Heart right ventricle (tissue), 16 donors: ENCODE measurements around the gene PPP1R9B. TPM values are rescaled to one million over a fixed set of nuclear protein-coding genes. Genes with fewer than 3 reads are reported as not detected.

Experiments used
- ATAC-seq, 8 donors: fragments of 200-7000 bp; cut with Tn5 transposase; one replicate each; pipeline ENCODE4 v1.9.1; 2020; ENCODE audit warnings: mild to moderate bottlenecking in 8 of 8, moderate library complexity in 8 of 8, moderate number of reproducible peaks in 1 of 8
- DNase-seq, 2 donors: peaks; one replicate each; pipeline ENCODE4 v3.0.0-alpha.2; 2020
- H3K27ac ChIP-seq, 10 donors: fragments of 200-600 bp; sonication (generic) in 2 of 10; one replicate each; pipeline versions ENCODE4 v1.5.0 to v1.8.0; 2020 to 2022; ENCODE audit warnings: mild to moderate bottlenecking in 3 of 10
- H3K27me3 ChIP-seq, 7 donors: fragments of 200-600 bp; one replicate each; pipeline ENCODE4 v1.8.0; 2021 to 2022; ENCODE audit warnings: mild to moderate bottlenecking in 2 of 7
- H3K36me3 ChIP-seq, 9 donors: fragments of 200-600 bp; sonication (generic) in 1 of 9; one replicate each; pipeline versions ENCODE4 v1.5.0 to v1.8.0; 2020 to 2022; ENCODE audit warnings: mild to moderate bottlenecking in 2 of 9
- H3K4me1 ChIP-seq, 9 donors: fragments of 200-600 bp; sonication (generic) in 1 of 9; one replicate each; pipeline versions ENCODE4 v1.5.0 to v1.8.0; 2020 to 2022; ENCODE audit warnings: mild to moderate bottlenecking in 4 of 9
- H3K4me3 ChIP-seq, 10 donors: fragments of 200-600 bp; sonication (generic) in 2 of 10; one replicate each; pipeline versions ENCODE4 v1.5.0 to v1.8.0; 2020 to 2022; ENCODE audit warnings: mild to moderate bottlenecking in 7 of 10, moderate library complexity in 2 of 10
- H3K9me3 ChIP-seq, 11 donors: fragments of 200-600 bp in 10 of 11; sonication (generic) in 2 of 11; one replicate each; pipeline versions ENCODE4 v1.5.0 to v1.8.0; 2013 to 2022; ENCODE audit warnings: mild to moderate bottlenecking in 2 of 11, control low read depth in 1 of 11, moderate library complexity in 1 of 11
- WGBS, 2 donors: extraction: QIAGEN DNeasy Blood & Tissue Kit; methylation state at CpG; one replicate each; pipeline ENCODE4 v1.1.7; 2013; ENCODE audit warnings: inconsistent platforms in 1 of 2; 5-methylcytosine and 5-hydroxymethylcytosine counted together
- intact Hi-C, 10 donors: fragments of 100-400 bp; cut with DNase I; formaldehyde crosslinking; loops; one replicate each; pipeline versions ENCODE4 v1.11.1 to v1.14.2; 2022
- polyA plus RNA-seq, 2 donors: library from polyadenylated mRNA; stranded (reverse); fragments of 200-250 nt; gene quantifications; one replicate each; pipeline ENCODE4 v1.2.3, GENCODE V29; 2013
- total RNA-seq, 10 donors: library from RNA; stranded (reverse); fragmentation: NEBNext Ultra II Directional in 3 of 10; extraction: Animal tissue kit (Norgen Biotek cat#: 25700) in 3 of 10; gene quantifications; one replicate each; pipeline versions ENCODE4 v1.2.1 to v1.2.4, GENCODE V29; 2021 to 2023
- TF ChIP-seq, protein P1 (sequence below), 9 donors: fragments of 200-600 bp; sonication (generic) in 2 of 9; IDR thresholded peaks; one replicate each; pipeline versions ENCODE4 v1.5.0 to v1.8.0; 2021 to 2022; ENCODE audit warnings: antibody characterized with exemption in 9 of 9, mild to moderate bottlenecking in 5 of 9, moderate library complexity in 1 of 9
- donor health status: Arrhythmogenic right ventricular cardiomyopathy.
- donor health status: ischemic (EF 13 %, LVEDD 7.1; RV severe dilation, severe dysfunction).
- donor health status: healthy with polysubstance abuse.
- donor health status: DM: no; HTN: yes; CAD: no.
- donor health status: DM: no; HTN: no; CAD: no.
- donor health status: ischemic (EF 25% LVEDD 6.9; RV normal size, moderate dysfunction).
- donor health status: ischemic (EF 25% LVEDD 5.7; RV mildly dilated, moderate dysfunction).
- donor health status: healthy.
- donor health status: DM: yes; HTN: yes; CAD: no.
- donor health status: Ischemic cardiomyopathy.
- donor health status: ischemic (EF 35%, LVEDD 5.7; RV mildly dilated, moderate dysfunction).
- donor health status: nonischemic (EF 11% LVEDD 7.7; RV severe dilation, severe dysfunction).
- donor health status: DM: yes; HTN: yes; CAD: no.
- donor health status: PGD.
- donor health status: ischemic (EF 29% LVEDD 5.4; RV normal size, mild dysfunction).
- donor health status: nonischemic (EF 23%, LVEDD 6.1; RV moderate dilation, normal function).

The PPP1R9B gene
- total and polyA plus RNA-seq, 12 donors, result 17.3 to 45.4 (median 26.9) TPM

- ATAC-seq (peak in 1 of 8 donors; percentile 0), DNase-seq (no peak)
- H3K36me3 ChIP-seq, result peaks cover 0 to 16% (median 0%) of the 10 kb centered on the region in 9 donors
- intact Hi-C loops, result loop anchor here in 3 of 10 donors (5.0 to 10.0 kb wide), 3 partner anchors 52 to 128 kb away; no protein-coding TSS in a partner anchor
- peak overlapping the region; percentile 72 to 99 (median 94) for H3K27ac ChIP-seq
- H3K9me3 ChIP-seq, result no peaks in the 10 kb centered on the region
- TF ChIP-seq, protein P1, sequence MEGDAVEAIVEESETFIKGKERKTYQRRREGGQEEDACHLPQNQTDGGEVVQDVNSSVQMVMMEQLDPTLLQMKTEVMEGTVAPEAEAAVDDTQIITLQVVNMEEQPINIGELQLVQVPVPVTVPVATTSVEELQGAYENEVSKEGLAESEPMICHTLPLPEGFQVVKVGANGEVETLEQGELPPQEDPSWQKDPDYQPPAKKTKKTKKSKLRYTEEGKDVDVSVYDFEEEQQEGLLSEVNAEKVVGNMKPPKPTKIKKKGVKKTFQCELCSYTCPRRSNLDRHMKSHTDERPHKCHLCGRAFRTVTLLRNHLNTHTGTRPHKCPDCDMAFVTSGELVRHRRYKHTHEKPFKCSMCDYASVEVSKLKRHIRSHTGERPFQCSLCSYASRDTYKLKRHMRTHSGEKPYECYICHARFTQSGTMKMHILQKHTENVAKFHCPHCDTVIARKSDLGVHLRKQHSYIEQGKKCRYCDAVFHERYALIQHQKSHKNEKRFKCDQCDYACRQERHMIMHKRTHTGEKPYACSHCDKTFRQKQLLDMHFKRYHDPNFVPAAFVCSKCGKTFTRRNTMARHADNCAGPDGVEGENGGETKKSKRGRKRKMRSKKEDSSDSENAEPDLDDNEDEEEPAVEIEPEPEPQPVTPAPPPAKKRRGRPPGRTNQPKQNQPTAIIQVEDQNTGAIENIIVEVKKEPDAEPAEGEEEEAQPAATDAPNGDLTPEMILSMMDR (IDR thresholded peaks at IDR 0.05), result no peak
- no peaks in the 10 kb centered on the region for H3K27me3 ChIP-seq
- 47 to 56% methylated on average over 7 of the region's 7 CpGs for WGBS, 2 donors
- peaks cover 5 to 76% (median 32%) of the 10 kb centered on the region in 9 donors for H3K4me1 ChIP-seq
- peak overlapping the region in 9 of 10 donors; percentile 36 to 59 (median 54) for H3K4me3 ChIP-seq
These were observed 16.2 kb upstream of the PPP1R9B start for GRCh38 chr17:50166518-50167181.

- Histone ChIP-seq H3K27ac (peak within 1 kb of the TSS; percentile 72 to 99 (median 94)), H3K4me3 (peak within 1 kb of the TSS; percentile 35 to 59 (median 48)), H3K9me3 (no peaks in the 10 kb centered on the region), H3K36me3 (peaks cover 0 to 16% (median 0%) of the 10 kb centered on the region in 9 donors), H3K27me3 (no peaks in the 10 kb centered on the region), H3K4me1 (peaks cover 5 to 72% (median 27%) of the 10 kb centered on the region in 9 donors)
- 41 to 46% methylated on average over 15 of the region's 15 CpGs for WGBS, 2 donors
- peak; percentile 61 to 62 for DNase-seq
- intact Hi-C loops, result loop anchor here in 3 of 10 donors (5.0 to 10.0 kb wide), 3 partner anchors 51 to 129 kb away; no protein-coding TSS in a partner anchor
- TF ChIP-seq, protein P1 (IDR thresholded peaks at IDR 0.05), result peak in 2 of 9 donors; percentile 10 to 17
- peak; percentile 44 to 77 (median 66) for ATAC-seq
These were observed 15.5 kb upstream of the PPP1R9B start, which contains the start of gene SGCA for GRCh38 chr17:50165867-50166517. Gene SGCA (plus strand): TSS chr17:50166005. CDS start chr17:50166041, 36 bp downstream.

DNA sequence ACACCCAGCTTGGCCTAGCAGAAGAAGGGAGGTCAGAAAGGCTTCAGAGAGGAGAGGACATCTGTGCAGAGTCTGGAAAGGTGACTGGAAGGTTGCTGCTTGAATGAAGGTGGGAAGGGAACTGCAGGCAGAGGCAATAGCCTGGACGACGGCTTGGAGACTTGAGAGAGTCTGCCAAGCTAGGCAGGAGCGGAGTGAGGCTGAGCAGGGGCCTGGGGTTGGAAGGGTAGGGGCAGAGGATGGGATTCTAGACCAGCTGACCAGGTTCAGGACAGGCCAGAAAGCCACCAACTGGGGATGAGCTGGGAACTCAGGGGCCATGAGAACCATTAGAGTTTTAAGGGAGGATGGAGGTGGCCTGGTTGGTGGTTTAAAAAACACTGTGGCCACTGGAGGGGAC, 15.0 kb upstream of the PPP1R9B start:
- DNase-seq (no peak), ATAC-seq (peak in 3 of 8 donors; percentile 0)
- no peaks in the 10 kb centered on the region for H3K27me3 ChIP-seq
- peak overlapping the region in 9 of 10 donors; percentile 36 to 59 (median 54) for H3K4me3 ChIP-seq
- TF ChIP-seq, protein P1 (IDR thresholded peaks at IDR 0.05), result no peak
- peaks cover 0 to 16% (median 0%) of the 10 kb centered on the region in 9 donors for H3K36me3 ChIP-seq
- H3K27ac ChIP-seq, result peak overlapping the region; percentile 72 to 99 (median 94)
- H3K4me1 ChIP-seq, result peaks cover 5 to 72% (median 25%) of the 10 kb centered on the region in 9 donors
- 54 to 61% methylated on average over 3 of the region's 3 CpGs for WGBS, 2 donors
- intact Hi-C loops, result loop anchor here in 3 of 10 donors (5.0 to 10.0 kb wide), 3 partner anchors 51 to 129 kb away; no protein-coding TSS in a partner anchor
- no peaks in the 10 kb centered on the region for H3K9me3 ChIP-seq

DNA sequence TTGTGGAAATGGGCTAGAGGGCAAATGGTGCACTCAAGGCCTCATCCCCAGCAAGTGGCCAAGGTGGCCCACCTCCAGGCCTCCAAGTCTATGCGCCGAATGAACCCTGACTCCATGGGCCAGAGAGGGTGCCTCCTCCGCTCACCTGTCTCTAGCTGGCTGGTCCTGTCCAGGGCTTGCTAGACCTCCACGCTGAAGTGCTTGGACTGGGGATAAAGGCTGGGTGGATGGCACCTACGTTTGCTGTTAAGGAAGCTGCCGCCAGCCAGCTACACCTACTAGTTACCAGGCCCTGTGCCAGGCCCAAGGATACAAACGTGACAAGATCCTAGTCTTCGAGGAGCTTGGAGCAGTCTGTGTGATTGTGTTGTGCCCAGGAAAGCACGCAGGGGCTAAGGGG, 14.6 kb upstream of the PPP1R9B start:
- intact Hi-C loops, result loop anchor here in 3 of 10 donors (5.0 to 10.0 kb wide), 3 partner anchors 50 to 130 kb away; no protein-coding TSS in a partner anchor
- DNase-seq, result no peak
- peak overlapping the region in 6 of 10 donors; percentile 40 to 59 (median 56) for H3K4me3 ChIP-seq

More for the DNA sequence above, 14.6 kb upstream of the PPP1R9B start:
- 60 to 77% methylated on average over 9 of the region's 9 CpGs for WGBS, 2 donors
- H3K9me3 ChIP-seq, result no peaks in the 10 kb centered on the region
- H3K27me3 ChIP-seq, result no peaks in the 10 kb centered on the region
- TF ChIP-seq, protein P1 (IDR thresholded peaks at IDR 0.05), result no peak
- H3K36me3 ChIP-seq, result peaks cover 0 to 13% (median 0%) of the 10 kb centered on the region in 9 donors
- H3K4me1 ChIP-seq, result peaks cover 5 to 68% (median 25%) of the 10 kb centered on the region in 9 donors
- ATAC-seq, result no peak
- H3K27ac ChIP-seq, result peak overlapping the region; percentile 72 to 99 (median 94)
